ENCODE results near the gene TMEM151B.
"Not testable (repeated sequence)": the region's sequence is repeated elsewhere in the genome, so short reads cannot be mapped to it uniquely, and the experiment has no call there.

The TMEM151B gene

GRCh38 chr6:44339763-44340625 is 69.7 kb downstream of the TMEM151B start:
- no peak for DNase-seq

- DNase-seq: no peak
These were observed 71.0 kb downstream of the TMEM151B start for GRCh38 chr6:44341095-44341890.

GRCh38 chr6:44342052-44342451 is 71.8 kb downstream of the TMEM151B start:
- no peak for DNase-seq

GRCh38 chr6:44342489-44342888 is 72.2 kb downstream of the TMEM151B start, which contains the start of gene SPATS1:
TSS of gene SPATS1 (plus strand) at chr6:44342650. CDS start at chr6:44343096, 446 bp downstream.
- DNase-seq: no peak

GRCh38 chr6:44346818-44347217 is 76.6 kb downstream of the TMEM151B start:
- DNase-seq: not testable (repeated sequence)

- DNase-seq: no peak
These were observed 79.8 kb downstream of the TMEM151B start for GRCh38 chr6:44349904-44350649.

- DNase-seq: not testable (repeated sequence)
These were observed 80.4 kb downstream of the TMEM151B start for GRCh38 chr6:44350650-44350994.

GRCh38 chr6:44352259-44352658 is 82.0 kb downstream of the TMEM151B start:
- DNase-seq: no peak

GRCh38 chr6:44353336-44353735 is 83.1 kb downstream of the TMEM151B start:
- no peak for DNase-seq

GRCh38 chr6:44355640-44356039 is 85.4 kb downstream of the TMEM151B start:
- DNase-seq: no peak

GRCh38 chr6:44356487-44356886 is 86.2 kb downstream of the TMEM151B start:
- no peak for DNase-seq
